SHP77 (cell line): ENCODE measurements around the gene XPO1.

Source experiments
- DNase-seq, 2 experiments: peaks; one replicate each; lab custom pipeline; 2025; lab: John Stamatoyannopoulos, UW

Gene XPO1

GRCh38 chr2:61434314-61434713 lies 103.8 kb downstream of the XPO1 start:
- no peak for DNase-seq

GRCh38 chr2:61433606-61434005 lies 104.5 kb downstream of the XPO1 start:
- no peak for DNase-seq

- no peak for DNase-seq
These were observed 105.2 kb downstream of the XPO1 start for GRCh38 chr2:61432990-61433389.

- DNase-seq: no peak
These were observed 106.8 kb downstream of the XPO1 start for GRCh38 chr2:61431345-61431744.
